GM12801 (cell line): Measurements from ENCODE around the gene S100A16.

Experiments
- CTCF ChIP-seq: IDR thresholded peaks from one replicate; pipeline ENCODE4 v1.5.1; 2011; ENCODE audit warnings: control low read depth; ENCODE audit not compliant: insufficient read length; ENCODE audit errors: extremely low read depth

The S100A16 gene

GRCh38 chr1:153560771-153561465, 52.0 kb downstream of the S100A16 start:
- TF ChIP-seq CTCF, result no peak

GRCh38 chr1:153560241-153560640, 52.7 kb downstream of the S100A16 start:
- TF ChIP-seq CTCF, result no peak

- no peak for TF ChIP-seq CTCF
Measured at GRCh38 chr1:153557877-153558276, 55.1 kb downstream of the S100A16 start.
